Body of pancreas (tissue), 4 donors: ENCODE data around the gene LCE4A. TPM values are rescaled to one million over a fixed set of nuclear protein-coding genes. Genes with fewer than 3 reads are reported as not detected.

ENCODE experiments used
- ATAC-seq: fragments of 150-250 bp; one replicate; pipeline ENCODE4 v1.9.1; 2016
- DNase-seq, 4 donors: peaks; one replicate each; pipeline ENCODE4 v3.0.0-alpha.2; 2019
- H3K27ac ChIP-seq, 4 donors: fragments of 200-600 bp; sonication (generic); 1 replicate in 3 of 4; 2 replicates in 1 of 4; pipeline versions ENCODE4 v1.5.1 to v1.6.1; 2016 to 2019; ENCODE audit warnings: mild to moderate bottlenecking in 1 of 4, mixed read lengths in 1 of 4, moderate library complexity in 1 of 4
- H3K27me3 ChIP-seq, 2 donors: fragments of 200-600 bp; sonication (generic); one replicate each; pipeline ENCODE4 v1.6.0; 2016; ENCODE audit warnings: mild to moderate bottlenecking in 1 of 2
- H3K36me3 ChIP-seq, 2 donors: fragments of 200-600 bp; sonication (generic); replicated peaks in 1 of 2; 2 replicates each; pipeline ENCODE4 v1.5.1; 2016; ENCODE audit warnings: low read depth in 2 of 2; ENCODE audit not compliant: insufficient read depth in 1 of 2
- H3K4me1 ChIP-seq: fragments of 200-600 bp; sonication (generic); one replicate; pipeline ENCODE4 v1.6.0; 2016
- H3K4me3 ChIP-seq, 2 donors: fragments of 200-600 bp; sonication (generic); 1 replicate in 1 of 2; 2 replicates in 1 of 2; pipeline ENCODE4 v1.5.1; 2016 to 2019
- H3K9me3 ChIP-seq, 3 donors: fragments of 200-600 bp; sonication (generic); 1 replicate in 2 of 3; 2 replicates in 1 of 3; pipeline ENCODE4 v1.5.1; 2016
- POLR2A ChIP-seq, 3 donors: fragments of 450-650 bp; IDR thresholded peaks; one replicate each; pipeline ENCODE4 v1.6.1; 2016; ENCODE audit warnings: antibody characterized with exemption in 3 of 3, mild to moderate bottlenecking in 2 of 3
- WGBS, 2 donors: methylation state at CpG; one replicate each; pipeline ENCODE4 v1.1.5; 2017; 5-methylcytosine and 5-hydroxymethylcytosine counted together
- intact Hi-C: fragments of 100-400 bp; cut with DNase I; formaldehyde crosslinking; loops from one replicate; pipeline ENCODE4 v1.15.1; 2023
- total RNA-seq, 2 donors: library from RNA; depleted of rRNA; stranded (reverse); fragments of >200 nt; gene quantifications; one replicate each; pipeline ENCODE4 v1.1.0, GENCODE V29; 2016
- TF ChIP-seq, protein P1 (sequence below), 7 experiments: fragments of 450-650 bp in 4 of 7; fragments of 200-600 bp in 3 of 7; sonication (generic) in 3 of 7; IDR thresholded peaks; one replicate each; pipeline ENCODE4 v1.5.1; 2016 to 2019; ENCODE audit warnings: antibody characterized with exemption in 7 of 7

Gene LCE4A
- total RNA-seq, 2 donors from 2014 or later, result not detected

DNA sequence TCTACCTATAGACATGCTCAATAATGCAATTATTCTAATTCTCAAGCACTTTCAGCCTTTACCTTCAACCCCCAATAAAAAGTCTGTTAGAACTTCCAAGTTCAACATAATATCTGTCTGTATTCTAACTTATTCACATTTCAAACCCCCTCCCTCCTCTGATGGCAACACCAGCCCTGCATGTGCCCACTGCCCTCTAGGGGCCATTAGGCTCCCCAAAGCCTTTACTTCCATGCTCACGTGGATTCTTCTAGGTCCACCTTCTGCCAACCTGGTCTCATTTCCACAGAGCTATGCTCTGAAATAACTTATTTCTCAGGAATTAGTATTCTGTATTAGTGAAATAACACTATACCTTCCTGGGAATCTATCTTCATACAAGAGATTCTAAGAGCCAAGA is 27.7 kb downstream of the LCE4A start:
- DNase-seq (no peak), ATAC-seq (no peak)
- intact Hi-C loops, result no loop called here
- WGBS, 2 donors, result 10 to 21% methylated on average over 1 of the region's 1 CpG
- Histone ChIP-seq H3K27me3 (no peaks in the 10 kb centered on the region), H3K27ac (no peak overlapping the region), H3K4me1 (no peaks in the 10 kb centered on the region), H3K4me3 (no peak overlapping the region), H3K9me3 (no peaks in the 10 kb centered on the region), H3K36me3 (no peaks in the 10 kb centered on the region)
- TF ChIP-seq POLR2A (IDR thresholded peaks at IDR 0.05), result no peak
- TF ChIP-seq, protein P1, sequence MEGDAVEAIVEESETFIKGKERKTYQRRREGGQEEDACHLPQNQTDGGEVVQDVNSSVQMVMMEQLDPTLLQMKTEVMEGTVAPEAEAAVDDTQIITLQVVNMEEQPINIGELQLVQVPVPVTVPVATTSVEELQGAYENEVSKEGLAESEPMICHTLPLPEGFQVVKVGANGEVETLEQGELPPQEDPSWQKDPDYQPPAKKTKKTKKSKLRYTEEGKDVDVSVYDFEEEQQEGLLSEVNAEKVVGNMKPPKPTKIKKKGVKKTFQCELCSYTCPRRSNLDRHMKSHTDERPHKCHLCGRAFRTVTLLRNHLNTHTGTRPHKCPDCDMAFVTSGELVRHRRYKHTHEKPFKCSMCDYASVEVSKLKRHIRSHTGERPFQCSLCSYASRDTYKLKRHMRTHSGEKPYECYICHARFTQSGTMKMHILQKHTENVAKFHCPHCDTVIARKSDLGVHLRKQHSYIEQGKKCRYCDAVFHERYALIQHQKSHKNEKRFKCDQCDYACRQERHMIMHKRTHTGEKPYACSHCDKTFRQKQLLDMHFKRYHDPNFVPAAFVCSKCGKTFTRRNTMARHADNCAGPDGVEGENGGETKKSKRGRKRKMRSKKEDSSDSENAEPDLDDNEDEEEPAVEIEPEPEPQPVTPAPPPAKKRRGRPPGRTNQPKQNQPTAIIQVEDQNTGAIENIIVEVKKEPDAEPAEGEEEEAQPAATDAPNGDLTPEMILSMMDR (IDR thresholded peaks at IDR 0.05), result no peak

DNA sequence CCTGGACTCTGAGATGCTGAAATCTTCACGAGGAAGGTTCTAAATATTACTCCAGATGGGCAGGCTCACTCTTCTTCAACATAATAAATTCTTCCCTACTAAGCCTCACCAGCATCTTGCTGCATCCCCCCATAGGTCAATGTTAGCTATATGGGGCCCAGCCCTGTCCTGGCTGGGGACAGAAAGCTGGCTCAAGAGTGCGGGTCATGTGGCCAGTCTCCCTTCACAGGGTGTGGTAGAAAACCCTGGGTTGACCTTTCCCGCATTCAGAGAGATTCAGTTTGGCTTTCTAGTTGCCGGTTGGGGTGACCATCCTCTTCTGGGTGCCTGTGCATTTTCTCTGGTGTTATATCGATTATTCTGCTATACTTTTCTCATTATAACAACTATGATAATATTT is 30.0 kb downstream of the LCE4A start:
- Histone ChIP-seq H3K36me3 (no peaks in the 10 kb centered on the region), H3K27me3 (no peaks in the 10 kb centered on the region), H3K4me1 (no peaks in the 10 kb centered on the region), H3K9me3 (no peaks in the 10 kb centered on the region), H3K4me3 (no peak overlapping the region), H3K27ac (no peak overlapping the region)
- DNase-seq (no peak), ATAC-seq (no peak)
- intact Hi-C loops, result no loop called here
- 57 to 58% methylated on average over 5 of the region's 5 CpGs for WGBS, 2 donors
- TF ChIP-seq, protein P1 (IDR thresholded peaks at IDR 0.05), result no peak
- no peak for TF ChIP-seq POLR2A (IDR thresholded peaks at IDR 0.05)

DNA sequence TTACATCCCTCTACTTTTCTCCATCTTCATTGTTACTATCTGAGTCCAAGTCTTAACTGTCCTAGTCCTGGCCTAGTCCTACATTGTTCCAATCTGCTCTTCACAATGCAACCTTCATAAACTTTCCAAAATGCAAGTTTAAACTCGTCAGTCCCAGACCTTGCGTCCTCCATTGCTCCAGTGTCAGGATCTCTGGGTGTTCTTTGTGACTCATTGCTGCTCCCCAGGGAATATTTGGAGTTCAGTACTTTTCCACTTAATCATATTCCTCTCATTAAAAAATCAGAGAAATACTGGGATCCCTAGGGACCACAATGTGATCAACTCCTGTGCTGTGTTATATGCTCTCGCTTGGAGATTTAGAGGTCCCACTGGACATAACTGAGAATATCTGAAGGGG is 31.9 kb downstream of the LCE4A start:
- no peaks in the 10 kb centered on the region for H3K4me1 ChIP-seq
- no peak overlapping the region for H3K4me3 ChIP-seq
- no peak for ATAC-seq
- no peak for DNase-seq
- H3K9me3 ChIP-seq, result no peaks in the 10 kb centered on the region
- H3K27ac ChIP-seq, result no peak overlapping the region
- intact Hi-C loops, result no loop called here
- H3K27me3 ChIP-seq, result no peaks in the 10 kb centered on the region
- no peaks in the 10 kb centered on the region for H3K36me3 ChIP-seq
- TF ChIP-seq, protein P1 (IDR thresholded peaks at IDR 0.05), result no peak
- 69 to 78% methylated on average over 3 of the region's 3 CpGs for WGBS, 2 donors

DNA sequence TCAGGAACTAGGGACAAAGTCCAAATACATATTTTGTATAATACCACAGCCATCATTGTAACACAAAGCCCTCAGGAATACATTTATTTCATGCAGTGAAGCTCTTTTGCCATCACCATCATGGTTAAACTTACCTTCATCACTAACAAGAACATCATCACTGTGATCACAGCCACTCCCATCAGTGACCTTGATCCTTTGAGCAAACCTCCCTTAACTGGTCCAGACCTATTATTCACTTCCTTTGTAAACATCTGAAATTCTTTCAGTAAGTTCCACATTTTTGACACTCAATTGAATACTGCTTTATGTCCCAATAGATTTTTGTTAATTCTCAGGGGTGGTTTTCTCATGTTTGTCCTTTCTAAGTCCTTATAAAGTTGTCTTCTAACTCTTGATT is 33.7 kb downstream of the LCE4A start:
- DNase-seq (no peak), ATAC-seq (no peak)
- Histone ChIP-seq H3K27ac (no peak overlapping the region), H3K4me1 (no peaks in the 10 kb centered on the region), H3K9me3 (no peaks in the 10 kb centered on the region), H3K4me3 (no peak overlapping the region), H3K27me3 (no peaks in the 10 kb centered on the region), H3K36me3 (no peaks in the 10 kb centered on the region)
- intact Hi-C loops, result no loop called here
- TF ChIP-seq, protein P1 (IDR thresholded peaks at IDR 0.05), result no peak
- no peak for TF ChIP-seq POLR2A (IDR thresholded peaks at IDR 0.05)

DNA sequence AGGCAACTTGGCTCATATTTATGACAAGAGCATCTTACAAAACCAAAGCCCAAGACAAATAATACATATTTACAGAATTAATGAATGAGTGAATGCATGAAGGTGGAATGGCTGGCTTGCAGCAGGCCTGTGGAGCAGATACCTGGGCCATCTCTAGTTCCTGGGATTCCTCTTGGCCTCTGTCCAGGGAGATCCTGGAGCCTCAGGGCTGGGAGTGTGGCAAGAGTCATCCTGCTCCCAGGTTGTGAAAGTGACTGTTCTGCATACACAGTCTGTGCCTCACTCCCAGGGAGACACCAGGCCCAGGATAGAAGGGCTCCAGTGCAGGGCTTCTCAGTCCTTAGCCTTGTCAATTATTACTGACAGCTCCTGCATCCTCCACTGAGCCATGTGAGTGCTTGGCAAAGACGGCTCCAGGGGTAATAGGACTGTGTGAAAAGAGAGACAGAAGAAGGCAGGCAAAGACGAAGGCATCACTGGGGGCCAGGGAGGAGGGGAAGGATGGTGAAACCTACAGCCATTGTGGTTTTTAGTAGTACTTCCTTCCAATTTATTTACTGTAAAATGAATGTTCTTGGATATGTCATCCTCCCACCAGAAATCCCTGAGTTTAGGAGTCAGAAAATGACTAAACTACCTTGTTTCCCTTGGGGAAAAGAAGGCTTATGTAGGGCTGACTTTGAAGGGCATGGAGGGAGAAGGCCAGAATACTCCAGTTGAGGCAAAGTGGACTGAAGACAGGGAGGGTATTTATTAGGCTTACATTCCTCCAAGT is 35.6 kb downstream of the LCE4A start:
- intact Hi-C loops, result no loop called here
- ATAC-seq (no peak), DNase-seq (no peak)
- Histone ChIP-seq H3K4me3 (no peak overlapping the region), H3K4me1 (no peaks in the 10 kb centered on the region), H3K36me3 (no peaks in the 10 kb centered on the region), H3K9me3 (no peaks in the 10 kb centered on the region), H3K27me3 (no peaks in the 10 kb centered on the region), H3K27ac (no peak overlapping the region)
- TF ChIP-seq, protein P1 (IDR thresholded peaks at IDR 0.05), result no peak
- TF ChIP-seq POLR2A (IDR thresholded peaks at IDR 0.05), result no peak
- WGBS, 2 donors, result 49 to 52% methylated on average over 2 of the region's 2 CpGs
